Aorta (tissue), 5 donors: Measurements from ENCODE around the gene ADAMTS6. TPM values are rescaled to one million over a fixed set of nuclear protein-coding genes. Genes with fewer than 3 reads are reported as not detected.
"Not testable (repeated sequence)": the region's sequence is repeated elsewhere in the genome, so short reads cannot be mapped to it uniquely, and the experiment has no call there.

Experiments
- ATAC-seq: fragments of 200-7000 bp; cut with Tn5 transposase; one replicate; pipeline ENCODE4 v1.9.1; 2022; ENCODE audit warnings: moderate library complexity; ENCODE audit not compliant: low FRiP score
- DNase-seq, 2 donors: peaks; one replicate each; pipeline ENCODE4 v3.0.0-alpha.2; 2020
- H3K27ac ChIP-seq, 2 donors: one replicate each; pipeline ENCODE4 v1.5.1; 2013; ENCODE audit warnings: low read length in 2 of 2, mild to moderate bottlenecking in 2 of 2, moderate library complexity in 2 of 2, control low read depth in 1 of 2, inconsistent platforms in 1 of 2, low read depth in 1 of 2
- H3K27me3 ChIP-seq, 2 donors: one replicate each; pipeline ENCODE4 v1.6.1; 2013; ENCODE audit warnings: control low read depth in 1 of 2, low read length in 1 of 2, mild to moderate bottlenecking in 1 of 2, moderate library complexity in 1 of 2; ENCODE audit not compliant: insufficient read depth in 2 of 2, control insufficient read depth in 1 of 2
- H3K36me3 ChIP-seq, 2 donors: one replicate each; pipeline ENCODE4 v1.6.1; 2013; ENCODE audit warnings: control low read depth in 1 of 2, low read length in 1 of 2, mild to moderate bottlenecking in 1 of 2; ENCODE audit not compliant: insufficient read depth in 2 of 2, control insufficient read depth in 1 of 2
- H3K4me1 ChIP-seq, 2 donors: one replicate each; pipeline ENCODE4 v1.6.1; 2013; ENCODE audit warnings: low read length in 2 of 2, control low read depth in 1 of 2, mild to moderate bottlenecking in 1 of 2, moderate library complexity in 1 of 2; ENCODE audit not compliant: insufficient read depth in 2 of 2, control insufficient read depth in 1 of 2
- H3K4me3 ChIP-seq, 2 donors: one replicate each; pipeline ENCODE4 v1.5.1; 2013; ENCODE audit warnings: low read length in 2 of 2, control low read depth in 1 of 2, mild to moderate bottlenecking in 1 of 2
- H3K9me3 ChIP-seq: one replicate; pipeline ENCODE4 v1.6.1; 2013; ENCODE audit warnings: mild to moderate bottlenecking, low read length; ENCODE audit not compliant: control insufficient read depth
- WGBS, 2 donors: extraction: QIAGEN DNeasy Blood & Tissue Kit; methylation state at CpG; one replicate each; pipeline ENCODE4 v1.1.7; 2013; 5-methylcytosine and 5-hydroxymethylcytosine counted together
- intact Hi-C, 2 donors: fragments of 100-400 bp; cut with DNase I; formaldehyde crosslinking; loops; one replicate each; pipeline versions ENCODE4 v1.14.2 to v1.15.0; 2022
- polyA plus RNA-seq, 2 donors: library from polyadenylated mRNA; stranded (reverse); fragments of 200-250 nt; gene quantifications; one replicate each; pipeline ENCODE4 v1.2.3, GENCODE V29; 2013
- total RNA-seq, 2 donors: library from RNA; stranded (reverse); fragmentation: NEBNext Ultra II Directional; extraction: Animal tissue kit (Norgen Biotek cat#: 25700); gene quantifications; one replicate each; pipeline ENCODE4 v1.2.1, GENCODE V29; 2021
- donor health status: healthy with polysubstance abuse.
- donor health status: Bipolar disorder and iron deficiency.
- donor health status: DM: no; HTN: no; CAD: no.
- donor health status: DM: no; HTN: no; CAD: no.
- donor health status: DM: yes; HTN: yes; CAD: no.

ADAMTS6 gene
- total and polyA plus RNA-seq, 4 donors, result 0.31 to 11.5 (median 4.3) TPM

DNA sequence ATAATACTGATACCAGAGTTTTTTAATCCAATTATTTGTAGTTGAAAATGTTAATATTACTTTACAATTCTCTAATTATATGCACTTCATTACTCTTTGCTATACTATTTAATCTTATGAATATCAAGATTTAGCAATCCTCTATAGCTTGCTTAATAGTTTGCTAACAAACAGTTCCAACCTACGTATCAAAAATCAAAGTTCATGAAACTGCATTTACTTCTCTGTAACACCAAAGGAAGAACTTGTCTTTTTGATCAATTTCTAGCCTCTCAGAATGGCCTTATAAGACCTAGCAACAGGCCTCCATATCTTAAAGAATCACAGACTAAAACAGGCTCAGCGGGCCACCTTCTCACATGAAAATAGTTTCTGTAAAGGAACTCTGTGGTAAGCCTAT, 68.9 kb downstream of the ADAMTS6 start:
- Histone ChIP-seq H3K27ac (no peak overlapping the region), H3K9me3 (no peaks in the 10 kb centered on the region), H3K4me3 (no peak overlapping the region), H3K27me3 (no peaks in the 10 kb centered on the region), H3K4me1 (no peaks in the 10 kb centered on the region), H3K36me3 (no peaks in the 10 kb centered on the region)
- WGBS, 2 donors, result 60 to 73% methylated on average over 2 of the region's 2 CpGs
- ATAC-seq, result no peak
- no peak for DNase-seq
- intact Hi-C loops, result no loop called here

DNA sequence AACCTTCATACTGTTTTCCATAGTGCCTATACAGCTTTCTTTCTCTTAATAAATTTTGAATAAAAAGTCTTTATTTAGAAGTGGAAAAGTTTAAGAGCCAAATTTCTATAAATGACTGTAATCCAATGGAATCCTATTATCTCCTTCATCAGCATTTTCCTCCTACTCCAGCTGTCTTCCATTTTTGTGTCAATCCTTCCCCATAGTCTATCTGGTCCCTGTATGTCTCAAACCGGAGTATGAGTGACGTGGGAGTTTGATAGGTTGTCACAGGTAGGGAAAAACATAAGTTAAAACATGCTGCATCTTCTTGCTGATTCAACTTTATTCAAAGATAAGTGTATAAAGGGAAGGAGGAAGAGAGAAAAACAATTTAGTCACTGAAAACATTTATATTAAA, 70.4 kb downstream of the ADAMTS6 start:
- Histone ChIP-seq H3K36me3 (no peaks in the 10 kb centered on the region), H3K27ac (no peak overlapping the region), H3K4me3 (no peak overlapping the region), H3K9me3 (no peaks in the 10 kb centered on the region), H3K4me1 (no peaks in the 10 kb centered on the region), H3K27me3 (no peaks in the 10 kb centered on the region)
- DNase-seq (no peak), ATAC-seq (no peak)
- 99 to 100% methylated on average over 2 of the region's 2 CpGs for WGBS, 2 donors
- intact Hi-C loops, result no loop called here

DNA sequence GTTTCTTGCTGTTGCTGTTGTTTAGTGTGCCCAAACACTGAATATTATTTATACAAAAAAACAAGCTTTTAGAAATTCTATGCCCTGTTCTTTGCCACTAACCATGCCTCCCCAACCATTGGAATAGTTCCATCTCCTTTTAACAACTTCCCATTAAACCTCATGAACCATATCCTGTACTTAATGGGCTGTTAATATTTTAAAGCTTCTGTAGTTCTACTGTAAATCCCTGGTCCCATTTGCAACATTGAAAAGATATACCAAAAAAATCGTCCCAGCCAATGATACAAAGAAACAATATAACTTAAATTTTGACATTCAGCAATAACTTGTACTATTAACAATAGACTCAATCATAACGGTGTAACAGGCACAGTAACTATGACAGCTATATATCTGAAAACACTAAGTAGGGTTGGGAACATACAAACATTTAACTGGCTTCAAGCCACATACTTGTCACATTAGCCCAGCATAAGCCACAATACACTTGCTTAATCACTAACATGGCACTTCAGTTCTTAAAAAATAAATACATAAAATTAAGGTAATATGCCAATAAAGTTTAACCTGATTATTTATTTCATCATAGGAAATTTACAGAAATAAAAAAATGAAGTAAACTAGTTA, 86.1 kb downstream of the ADAMTS6 start:
- ATAC-seq, result no peak
- DNase-seq, result no peak
- Histone ChIP-seq H3K36me3 (no peaks in the 10 kb centered on the region), H3K4me3 (no peak overlapping the region), H3K27ac (no peak overlapping the region), H3K9me3 (no peaks in the 10 kb centered on the region), H3K4me1 (peaks cover 0 to 3% of the 10 kb centered on the region in 2 donors), H3K27me3 (no peaks in the 10 kb centered on the region)
- intact Hi-C loops, result no loop called here
- WGBS, 2 donors, result 29 to 33% methylated on average over 2 of the region's 2 CpGs

- H3K27me3 ChIP-seq, result no peaks in the 10 kb centered on the region
These were observed 87.6 kb downstream of the ADAMTS6 start for GRCh38 chr5:65394087-65394486.

DNA sequence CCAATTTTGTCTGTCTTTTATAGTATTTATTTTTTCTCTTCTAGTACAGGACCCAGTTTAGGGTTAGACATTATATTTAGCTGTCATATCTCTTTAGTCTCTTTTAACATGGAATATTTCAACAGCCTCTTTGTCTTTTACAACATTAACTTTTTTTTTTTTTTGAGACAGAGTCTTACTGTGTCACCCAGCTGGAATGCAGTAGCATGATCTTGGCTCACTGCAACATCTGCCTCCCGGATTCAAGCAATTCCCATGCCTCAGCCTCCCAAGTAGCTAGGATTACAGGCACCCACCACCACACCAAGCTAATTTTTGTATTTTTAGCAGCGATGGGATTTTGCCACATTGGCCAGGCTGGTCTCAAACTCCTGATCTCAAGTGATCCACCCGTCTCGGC, 90.1 kb downstream of the ADAMTS6 start:
- no peak for DNase-seq
- H3K36me3 ChIP-seq, result no peaks in the 10 kb centered on the region
- ATAC-seq, result no peak
- no peaks in the 10 kb centered on the region for H3K9me3 ChIP-seq
- peaks cover 0 to 3% of the 10 kb centered on the region in 2 donors for H3K4me1 ChIP-seq
- H3K27me3 ChIP-seq, result no peaks in the 10 kb centered on the region
- H3K4me3 ChIP-seq, result no peak overlapping the region
- intact Hi-C loops, result no loop called here
- WGBS, 2 donors, result 87 to 89% methylated on average over 4 of the region's 4 CpGs
- no peak overlapping the region for H3K27ac ChIP-seq

More at GRCh38 chr5:65394087-65394486, 87.6 kb downstream of the ADAMTS6 start:
- H3K36me3 ChIP-seq, result no peaks in the 10 kb centered on the region
- no peak overlapping the region for H3K4me3 ChIP-seq
- no peaks in the 10 kb centered on the region for H3K9me3 ChIP-seq
- ATAC-seq, result peak; percentile 90
- intact Hi-C loops, result no loop called here
- H3K27ac ChIP-seq, result no peak overlapping the region
- DNase-seq, result peak in 1 of 2 donors; percentile 77
- 9 to 10% methylated on average over 2 of the region's 2 CpGs for WGBS, 2 donors
- peaks cover 0 to 3% of the 10 kb centered on the region in 2 donors for H3K4me1 ChIP-seq

DNA sequence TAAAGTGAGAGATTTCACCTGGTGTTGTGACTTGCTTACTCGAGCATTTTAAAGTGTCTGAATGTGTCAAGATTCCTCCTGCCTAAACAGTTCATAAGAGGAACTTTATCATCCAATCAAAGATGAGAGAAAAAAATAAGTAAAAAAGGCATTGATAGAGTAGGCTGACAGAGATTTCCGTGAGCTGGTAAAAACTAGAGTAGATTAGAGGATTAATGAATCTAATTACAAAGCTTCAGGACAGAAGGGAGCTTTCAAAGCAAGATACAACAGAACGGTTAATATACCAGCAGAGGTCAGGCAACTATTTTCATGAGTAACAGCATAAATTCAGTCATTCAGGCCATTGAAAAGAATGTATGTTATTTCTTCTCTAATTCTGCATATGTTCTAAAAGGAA, 91.5 kb downstream of the ADAMTS6 start:
- no peak overlapping the region for H3K27ac ChIP-seq
- H3K9me3 ChIP-seq, result no peaks in the 10 kb centered on the region
- 88 to 92% methylated on average over 3 of the region's 3 CpGs for WGBS, 2 donors
- no peak overlapping the region for H3K4me3 ChIP-seq
- H3K27me3 ChIP-seq, result no peaks in the 10 kb centered on the region
- peaks cover 0 to 3% of the 10 kb centered on the region in 2 donors for H3K4me1 ChIP-seq
- ATAC-seq (no peak), DNase-seq (no peak)
- no peaks in the 10 kb centered on the region for H3K36me3 ChIP-seq
- intact Hi-C loops, result no loop called here

- 91 to 94% methylated on average over 7 of the region's 7 CpGs for WGBS, 2 donors
- no peaks in the 10 kb centered on the region for H3K27me3 ChIP-seq
- no peaks in the 10 kb centered on the region for H3K4me1 ChIP-seq
- intact Hi-C loops, result no loop called here
- H3K36me3 ChIP-seq, result no peaks in the 10 kb centered on the region
- ATAC-seq, result no peak
- no peaks in the 10 kb centered on the region for H3K9me3 ChIP-seq
- no peak overlapping the region for H3K4me3 ChIP-seq
- DNase-seq, result no peak
- no peak overlapping the region for H3K27ac ChIP-seq
These were observed 97.9 kb downstream of the ADAMTS6 start for GRCh38 chr5:65383859-65384258.

DNA sequence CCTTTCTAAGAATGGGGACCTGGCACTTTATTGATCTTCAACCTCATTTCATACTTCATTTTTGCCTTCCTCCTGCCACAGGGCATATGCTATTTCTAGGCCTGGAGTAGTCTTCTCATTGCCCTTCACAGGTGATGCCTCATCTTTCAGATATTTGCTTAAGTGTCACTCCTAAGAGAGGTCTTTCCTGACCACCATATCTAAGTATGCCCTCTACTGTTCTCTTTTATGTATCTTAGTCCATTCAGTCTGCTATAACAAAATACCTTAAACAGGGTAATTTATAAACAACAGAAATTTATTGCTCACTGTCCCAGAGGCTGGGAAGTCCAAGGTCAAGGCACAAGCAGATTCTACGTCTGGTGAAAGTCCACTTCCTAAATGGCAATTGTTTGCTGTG, 99.1 kb downstream of the ADAMTS6 start:
- no peaks in the 10 kb centered on the region for H3K27me3 ChIP-seq
- no peak overlapping the region for H3K27ac ChIP-seq
- ATAC-seq, result no peak
- intact Hi-C loops, result no loop called here
- 92 to 95% methylated on average over 1 of the region's 1 CpG for WGBS, 2 donors
- H3K36me3 ChIP-seq, result no peaks in the 10 kb centered on the region
- no peak overlapping the region for H3K4me3 ChIP-seq
- no peaks in the 10 kb centered on the region for H3K4me1 ChIP-seq
- H3K9me3 ChIP-seq, result no peaks in the 10 kb centered on the region
- no peak for DNase-seq

GRCh38 chr5:65370505-65370904, 111.2 kb downstream of the ADAMTS6 start:
- peak in 1 of 2 donors; percentile 28 for DNase-seq
- H3K4me3 ChIP-seq, H3K9me3 ChIP-seq, H3K27ac ChIP-seq, H3K27me3 ChIP-seq, ATAC-seq, intact Hi-C loops, H3K4me1 ChIP-seq, H3K36me3 ChIP-seq: not testable (repeated sequence)
- WGBS, 2 donors, result 95% methylated on average over 15 of the region's 15 CpGs
